KOPT-K1 (cell line): Measurements from ENCODE around the gene LAPTM4A.
"Not testable (repeated sequence)": the region's sequence is repeated elsewhere in the genome, so short reads cannot be mapped to it uniquely, and the experiment has no call there.

Experiments used
- H3K27ac ChIP-seq: fragments of 200-600 bp; sonication (generic); 2 replicates; pipeline ENCODE4 v1.5.1; 2016; ENCODE audit warnings: antibody characterized with exemption, mild to moderate bottlenecking, low read depth, low read length; ENCODE audit not compliant: poor library complexity, severe bottlenecking
- H3K36me3 ChIP-seq: fragments of 200-600 bp; sonication (generic); 2 replicates; pipeline ENCODE4 v1.5.1; 2017; ENCODE audit warnings: antibody characterized with exemption, mild to moderate bottlenecking, low read length, moderate library complexity; ENCODE audit not compliant: insufficient read depth
- H3K9me3 ChIP-seq: fragments of 200-600 bp; sonication (generic); 2 replicates; pipeline ENCODE4 v1.5.1; 2017; ENCODE audit warnings: antibody characterized with exemption, low read length, mild to moderate bottlenecking; ENCODE audit not compliant: insufficient read depth, poor library complexity, severe bottlenecking

The LAPTM4A gene

GRCh38 chr2:20051532-20052228, at the start of gene LAPTM4A:
Gene LAPTM4A (minus strand): TSS chr2:20051628. CDS start chr2:20051520, 108 bp downstream.
- peak within 1 kb of the TSS; percentile 86 for H3K27ac ChIP-seq

GRCh38 chr2:20100711-20101110, 49.3 kb upstream of the LAPTM4A start:
- Histone ChIP-seq H3K9me3 (peaks cover 14% of the 10 kb centered on the region), H3K36me3 (no peaks in the 10 kb centered on the region), H3K27ac (no peak overlapping the region)

More at GRCh38 chr2:20051532-20052228, at the start of gene LAPTM4A:
- no peaks in the 10 kb centered on the region for H3K36me3 ChIP-seq
- H3K9me3 ChIP-seq: peaks cover 3% of the 10 kb centered on the region

DNA sequence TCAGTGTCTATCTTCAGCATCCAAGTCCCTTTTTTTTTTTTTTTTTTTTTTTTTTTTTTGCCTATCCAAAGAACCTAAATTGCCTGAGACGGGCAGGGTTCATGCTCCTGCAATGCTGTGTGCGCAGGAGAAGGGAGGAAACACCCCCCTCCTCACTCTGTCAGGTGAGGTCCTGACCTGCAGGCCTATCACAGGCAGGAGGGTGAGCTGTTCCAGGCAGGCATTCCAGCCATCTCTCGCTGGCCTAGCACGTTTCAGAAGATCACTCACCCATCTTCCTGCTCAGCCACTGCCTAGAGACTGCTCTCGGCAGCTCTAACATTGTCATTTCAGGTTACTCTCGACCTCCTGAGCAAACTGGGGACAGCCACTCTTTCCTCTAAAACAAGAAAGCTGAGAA, 48.4 kb upstream of the LAPTM4A start:
- Histone ChIP-seq H3K9me3 (peaks cover 14% of the 10 kb centered on the region), H3K36me3 (no peaks in the 10 kb centered on the region), H3K27ac (no peak overlapping the region)

DNA sequence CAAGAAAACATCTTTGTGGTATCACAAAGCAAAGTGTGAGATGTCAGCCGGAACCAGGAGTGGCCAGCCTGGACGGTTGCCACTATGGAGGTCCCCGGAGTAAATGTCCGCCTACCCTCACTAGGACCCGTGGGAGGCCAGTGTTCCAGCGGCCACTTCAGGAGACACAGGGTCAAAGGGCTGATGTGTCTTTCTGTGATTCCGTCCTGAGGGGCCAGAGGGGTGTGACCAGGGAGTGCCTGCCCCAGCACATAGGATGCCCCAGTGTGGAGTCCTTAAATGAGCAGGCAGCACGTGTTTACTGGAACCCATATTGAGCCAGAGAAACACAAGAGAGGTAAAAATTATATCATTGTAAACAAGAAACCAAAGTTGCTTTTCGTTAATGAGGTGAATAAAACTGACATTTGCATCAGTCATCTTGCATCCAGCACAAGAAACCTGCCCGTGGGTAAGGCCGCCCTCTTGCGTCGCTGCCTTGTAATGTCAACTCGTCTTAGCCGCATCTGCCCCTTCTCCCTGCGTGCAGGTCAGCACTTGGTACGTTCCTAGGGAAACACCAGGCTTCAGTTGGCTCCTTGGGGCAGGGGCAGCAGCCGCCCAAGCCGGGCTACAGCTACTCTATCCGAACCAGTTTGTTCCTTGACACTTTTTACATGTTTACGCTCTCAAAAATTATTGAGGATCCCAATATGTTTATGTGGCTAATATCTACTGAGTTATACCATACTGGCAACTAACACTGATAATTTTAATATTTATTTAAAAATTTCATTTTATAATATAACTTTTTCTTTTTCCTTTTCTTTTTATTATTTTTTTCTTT, 46.7 kb upstream of the LAPTM4A start:
- no peaks in the 10 kb centered on the region for H3K36me3 ChIP-seq
- H3K9me3 ChIP-seq: peaks cover 14% of the 10 kb centered on the region
- no peak overlapping the region for H3K27ac ChIP-seq

DNA sequence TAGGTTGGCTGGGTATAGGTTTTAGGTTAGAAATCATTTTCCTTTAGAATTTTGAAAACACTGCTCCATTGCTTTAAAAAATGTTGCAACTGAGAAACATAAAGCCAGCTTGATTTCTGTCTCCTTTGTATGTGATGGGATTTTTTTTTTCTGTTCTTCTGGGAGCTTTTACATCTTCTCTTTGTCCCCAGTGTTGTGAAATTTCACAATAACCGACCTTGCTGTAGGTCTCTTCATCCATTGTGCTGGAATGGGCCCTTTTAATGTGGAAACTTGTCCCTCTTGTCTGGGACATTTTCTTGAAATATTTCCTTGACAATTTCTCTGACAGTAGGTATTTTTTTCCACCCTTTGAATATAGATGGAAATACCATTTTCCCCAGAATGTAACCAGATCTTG, 44.0 kb upstream of the LAPTM4A start:
- no peak overlapping the region for H3K27ac ChIP-seq
- H3K36me3 ChIP-seq: no peaks in the 10 kb centered on the region
- no peaks in the 10 kb centered on the region for H3K9me3 ChIP-seq

GRCh38 chr2:20094955-20095354, 43.5 kb upstream of the LAPTM4A start:
- Histone ChIP-seq H3K36me3 (no peaks in the 10 kb centered on the region), H3K27ac (no peak overlapping the region), H3K9me3 (no peaks in the 10 kb centered on the region)

- no peaks in the 10 kb centered on the region for H3K9me3 ChIP-seq
- H3K36me3 ChIP-seq: no peaks in the 10 kb centered on the region
- H3K27ac ChIP-seq: no peak overlapping the region
These were observed 42.8 kb upstream of the LAPTM4A start for GRCh38 chr2:20094142-20094755.

- Histone ChIP-seq H3K27ac (no peak overlapping the region), H3K36me3 (no peaks in the 10 kb centered on the region), H3K9me3 (no peaks in the 10 kb centered on the region)
These were observed 42.1 kb upstream of the LAPTM4A start for GRCh38 chr2:20093263-20094141.

- Histone ChIP-seq H3K9me3 (no peaks in the 10 kb centered on the region), H3K27ac (no peak overlapping the region), H3K36me3 (no peaks in the 10 kb centered on the region)
These were observed 41.4 kb upstream of the LAPTM4A start for GRCh38 chr2:20092901-20093235.

- no peak overlapping the region for H3K27ac ChIP-seq
- no peaks in the 10 kb centered on the region for H3K36me3 ChIP-seq
- no peaks in the 10 kb centered on the region for H3K9me3 ChIP-seq
These were observed 40.9 kb upstream of the LAPTM4A start for GRCh38 chr2:20092226-20092900.

- no peaks in the 10 kb centered on the region for H3K36me3 ChIP-seq
- no peak overlapping the region for H3K27ac ChIP-seq
- H3K9me3 ChIP-seq: no peaks in the 10 kb centered on the region
These were observed 40.0 kb upstream of the LAPTM4A start for GRCh38 chr2:20091305-20091991.

DNA sequence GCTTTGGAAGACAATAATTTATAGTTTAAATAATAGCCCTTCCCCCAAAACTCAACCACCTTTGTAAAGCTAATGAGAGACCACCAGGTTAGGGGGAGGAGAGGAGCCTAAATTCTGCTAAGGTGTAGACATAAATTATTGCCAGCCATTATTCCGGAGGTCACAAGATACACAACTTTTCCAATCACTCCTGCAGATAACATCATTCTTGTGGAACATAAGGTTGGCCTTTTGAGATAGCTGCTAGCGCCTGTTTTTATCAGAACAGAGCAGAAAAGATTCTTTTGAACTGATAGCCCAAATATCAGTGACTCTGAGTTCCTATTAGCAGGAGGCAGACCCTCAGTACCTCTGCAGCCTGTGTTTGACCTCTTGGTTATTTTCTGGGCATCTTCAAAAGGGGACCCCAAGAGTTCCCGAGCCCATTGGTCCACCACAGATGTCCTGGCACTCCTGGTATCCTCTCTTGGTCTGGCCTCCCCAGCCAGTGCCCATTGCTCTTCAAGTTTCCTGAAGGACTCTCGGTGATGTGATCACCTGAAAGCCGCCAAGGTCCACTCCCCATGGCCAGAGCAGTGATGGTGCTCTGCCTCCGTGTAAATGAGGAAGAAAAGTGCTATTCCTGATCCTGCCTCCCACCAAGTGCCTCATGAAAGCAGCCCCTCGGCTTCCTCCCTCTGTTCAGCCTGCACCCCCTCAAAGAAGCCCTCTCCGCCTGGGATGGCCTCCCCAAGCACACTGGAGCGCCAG, 38.5 kb upstream of the LAPTM4A start:
- Histone ChIP-seq H3K9me3 (no peaks in the 10 kb centered on the region), H3K36me3 (no peaks in the 10 kb centered on the region), H3K27ac (no peak overlapping the region)

DNA sequence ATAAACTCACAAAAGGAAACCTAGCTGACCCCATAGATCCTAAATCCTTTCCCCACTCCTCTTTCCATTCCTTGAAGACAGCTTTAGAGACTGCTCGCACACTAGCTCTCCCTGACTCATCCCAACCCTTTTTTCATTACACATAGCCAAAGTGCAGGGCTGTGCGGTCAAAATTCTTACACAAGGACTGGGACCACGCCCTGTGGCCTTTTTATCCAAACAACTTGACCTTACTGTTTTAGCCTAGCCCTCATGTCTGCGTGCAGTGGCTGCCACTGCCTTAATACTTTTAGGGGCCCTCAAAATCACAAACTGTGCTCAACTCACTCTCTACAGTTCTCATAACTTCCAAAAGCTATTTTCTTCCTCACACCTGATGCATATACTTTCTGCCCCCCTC, 34.5 kb upstream of the LAPTM4A start:
- not testable (repeated sequence) for H3K9me3 ChIP-seq, H3K27ac ChIP-seq

More for the DNA sequence above, 34.5 kb upstream of the LAPTM4A start:
- H3K36me3 ChIP-seq: not testable (repeated sequence)
